NCI-H2196 (cell line): ENCODE data around the gene EPYC.

Source experiments
- DNase-seq: peaks from one replicate; lab custom pipeline; 2025; ENCODE audit not compliant: unreplicated experiment; lab: John Stamatoyannopoulos, UW

The EPYC gene, protein sequence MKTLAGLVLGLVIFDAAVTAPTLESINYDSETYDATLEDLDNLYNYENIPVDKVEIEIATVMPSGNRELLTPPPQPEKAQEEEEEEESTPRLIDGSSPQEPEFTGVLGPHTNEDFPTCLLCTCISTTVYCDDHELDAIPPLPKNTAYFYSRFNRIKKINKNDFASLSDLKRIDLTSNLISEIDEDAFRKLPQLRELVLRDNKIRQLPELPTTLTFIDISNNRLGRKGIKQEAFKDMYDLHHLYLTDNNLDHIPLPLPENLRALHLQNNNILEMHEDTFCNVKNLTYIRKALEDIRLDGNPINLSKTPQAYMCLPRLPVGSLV

DNA sequence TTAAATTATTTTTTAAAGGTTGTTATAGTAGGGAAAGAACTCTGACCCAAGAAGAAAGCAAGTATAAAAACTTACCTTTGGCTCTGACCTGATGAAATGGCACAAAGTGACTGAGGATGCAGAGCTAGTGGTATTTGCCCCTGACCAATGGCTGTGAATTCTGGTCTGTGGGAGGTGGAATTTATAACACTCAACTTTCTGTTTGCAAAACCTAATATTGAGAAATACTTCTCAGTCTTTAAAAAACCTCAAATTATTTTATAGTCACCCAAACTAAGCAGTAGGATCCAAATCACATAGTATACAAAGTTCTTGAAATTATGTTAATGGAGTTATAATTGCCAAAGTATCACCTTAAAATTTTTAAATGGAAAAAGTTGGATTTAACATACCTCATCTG, at the start of gene EPYC:
EPYC (minus strand) TSS at position 101 of the 400 bp plus-strand sequence. CDS start 2,407 bp downstream, outside the sequence.
- no peak for DNase-seq

DNA sequence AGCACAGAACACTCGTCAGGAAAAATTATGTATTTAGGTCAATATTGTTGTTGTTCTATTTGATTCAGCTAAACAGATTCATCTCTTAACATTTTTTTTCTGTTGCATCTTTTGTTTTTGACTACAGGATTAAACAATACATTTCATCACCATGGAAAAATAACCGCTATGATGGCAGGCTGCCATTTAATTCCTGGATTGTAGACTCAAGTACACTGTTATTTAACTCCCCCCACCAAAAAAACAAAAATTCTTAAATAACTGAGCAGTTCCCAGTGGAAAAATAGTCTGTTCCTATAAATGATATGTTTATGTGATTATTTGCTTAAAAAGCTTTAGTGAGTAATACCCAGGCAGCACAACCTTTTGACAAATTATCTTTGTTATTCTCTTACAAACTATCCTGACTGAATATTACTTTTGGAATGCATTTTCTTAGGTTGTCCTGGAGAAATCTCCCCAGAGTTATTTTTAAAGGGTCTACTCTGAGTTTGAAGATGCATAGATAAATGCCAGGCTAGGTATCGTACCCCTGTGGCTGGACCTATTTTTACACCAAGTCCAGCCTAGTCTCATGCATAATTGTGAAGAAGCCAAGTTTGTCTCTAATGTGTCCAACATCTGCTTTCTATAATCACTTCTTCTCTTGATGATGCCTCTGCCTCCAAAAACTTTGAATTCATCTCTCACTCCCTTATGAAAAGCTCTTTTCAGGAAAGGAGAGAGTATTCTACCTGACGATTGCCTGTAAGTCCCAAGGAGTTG, 49.4 kb upstream of the EPYC start:
- no peak for DNase-seq

DNA sequence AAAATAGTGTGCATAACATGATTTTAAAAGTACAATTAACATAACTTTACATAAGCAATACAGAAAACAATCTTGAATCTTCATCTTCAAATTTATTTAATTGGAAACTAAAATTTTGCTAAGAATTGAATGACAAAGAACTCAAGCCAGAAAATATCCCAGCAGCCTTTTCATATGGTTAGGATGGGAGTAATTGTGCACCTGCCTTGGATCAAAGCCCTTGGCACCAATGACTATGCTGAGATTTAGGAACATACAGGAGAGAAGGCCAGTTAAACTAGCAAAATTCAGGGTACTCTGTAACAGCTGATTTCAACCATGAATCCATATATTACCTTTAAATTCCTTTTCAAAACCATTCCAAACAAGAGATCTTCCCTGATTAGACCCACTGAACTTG, 47.3 kb upstream of the EPYC start:
- DNase-seq = no peak

DNA sequence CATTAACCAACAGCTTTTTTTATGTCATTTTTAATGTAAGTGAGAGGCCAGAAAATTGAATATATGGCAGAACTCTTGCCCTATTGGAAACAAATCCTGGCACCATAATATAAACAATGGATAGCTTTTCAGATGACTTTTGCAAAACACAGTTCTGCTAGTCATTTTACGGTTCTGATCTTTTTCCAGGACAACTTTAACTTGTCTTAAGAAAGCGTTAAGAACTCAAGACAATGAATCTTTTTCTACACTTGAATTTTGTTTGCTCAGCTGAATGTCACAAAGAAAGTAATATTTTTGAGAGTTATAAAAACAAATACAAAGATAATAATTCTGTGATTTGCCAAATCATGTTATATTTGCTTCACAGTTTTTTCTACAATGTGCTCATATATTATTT, 39.8 kb upstream of the EPYC start:
- no peak for DNase-seq

DNA sequence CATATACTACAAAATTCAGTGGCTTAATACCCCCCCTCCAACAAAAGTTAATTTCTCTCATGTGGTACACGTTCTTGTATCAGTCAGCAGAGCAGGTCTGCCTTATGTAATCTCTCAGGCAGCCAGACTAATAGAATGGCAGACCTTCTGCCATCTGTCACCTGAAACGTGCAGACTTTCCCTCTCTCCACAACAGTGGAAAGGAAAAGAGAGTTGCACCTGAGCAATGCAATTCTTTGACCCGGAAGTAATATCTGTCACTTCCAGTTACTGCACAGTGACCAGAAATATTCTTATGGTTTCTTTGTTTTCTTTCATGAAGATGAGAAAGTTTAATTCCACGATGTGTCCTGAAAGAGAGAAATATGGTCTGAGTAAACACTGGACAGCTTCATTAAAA, 38.6 kb upstream of the EPYC start:
- no peak for DNase-seq

- DNase-seq = no peak
Measured at GRCh38 chr12:91040096-91040755, 35.5 kb upstream of the EPYC start.

DNA sequence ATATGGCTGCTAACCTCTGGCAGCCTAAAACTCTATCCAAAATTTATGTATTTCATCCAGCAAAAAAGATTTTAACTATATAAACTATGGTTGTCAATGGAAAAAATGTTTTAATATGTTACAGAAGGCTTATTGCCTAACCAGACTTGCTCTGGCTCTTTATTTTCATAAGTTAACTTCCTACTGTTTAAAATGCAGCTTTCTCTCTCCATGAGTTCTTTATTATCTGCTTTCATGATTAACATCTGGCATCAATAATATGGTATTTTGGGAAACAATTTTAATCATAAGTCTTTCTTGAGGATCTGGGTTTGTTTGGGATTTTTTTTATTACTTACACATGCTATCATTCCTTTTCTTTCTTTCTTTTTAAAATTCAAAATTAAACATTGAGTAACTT, 32.5 kb upstream of the EPYC start:
- DNase-seq = no peak

GRCh38 chr12:91033251-91033650, 28.5 kb upstream of the EPYC start:
- DNase-seq = no peak

DNA sequence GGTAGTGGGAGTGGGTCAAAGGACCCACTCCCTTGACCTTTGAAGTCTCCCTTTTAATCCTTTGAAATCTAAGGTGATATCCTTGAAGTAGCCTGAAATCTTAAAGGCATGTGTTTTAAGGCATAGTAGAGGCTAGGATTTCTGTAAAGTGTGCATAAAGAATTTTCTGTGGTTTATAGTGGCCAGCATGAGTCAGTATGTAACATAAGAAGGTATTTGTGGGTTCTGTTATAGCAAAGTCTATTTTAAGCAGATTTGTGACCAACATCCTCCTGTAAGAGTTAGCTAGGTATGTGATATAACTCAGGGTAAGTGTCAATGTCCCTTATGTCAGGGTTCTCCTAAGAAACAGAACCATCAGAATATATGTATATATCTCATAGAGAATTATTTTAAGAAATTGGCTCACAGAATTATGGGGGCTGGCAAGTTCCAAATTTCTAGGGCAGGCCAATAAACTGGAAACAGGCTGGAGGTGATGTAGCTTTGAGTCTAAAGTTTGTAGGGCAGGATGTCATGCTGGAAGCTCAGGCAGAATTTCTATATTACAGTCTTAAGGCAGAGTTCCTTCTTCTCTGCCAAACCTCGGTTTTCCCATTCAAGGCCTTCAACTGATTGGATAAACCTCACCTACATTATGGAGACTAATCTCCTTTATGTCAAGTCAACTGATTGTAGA, 18.7 kb upstream of the EPYC start:
- DNase-seq = no peak

- no peak for DNase-seq
Measured at GRCh38 chr12:91021076-91021475, 16.3 kb upstream of the EPYC start.

- no peak for DNase-seq
Measured at GRCh38 chr12:91019455-91019854, 14.7 kb upstream of the EPYC start.

DNA sequence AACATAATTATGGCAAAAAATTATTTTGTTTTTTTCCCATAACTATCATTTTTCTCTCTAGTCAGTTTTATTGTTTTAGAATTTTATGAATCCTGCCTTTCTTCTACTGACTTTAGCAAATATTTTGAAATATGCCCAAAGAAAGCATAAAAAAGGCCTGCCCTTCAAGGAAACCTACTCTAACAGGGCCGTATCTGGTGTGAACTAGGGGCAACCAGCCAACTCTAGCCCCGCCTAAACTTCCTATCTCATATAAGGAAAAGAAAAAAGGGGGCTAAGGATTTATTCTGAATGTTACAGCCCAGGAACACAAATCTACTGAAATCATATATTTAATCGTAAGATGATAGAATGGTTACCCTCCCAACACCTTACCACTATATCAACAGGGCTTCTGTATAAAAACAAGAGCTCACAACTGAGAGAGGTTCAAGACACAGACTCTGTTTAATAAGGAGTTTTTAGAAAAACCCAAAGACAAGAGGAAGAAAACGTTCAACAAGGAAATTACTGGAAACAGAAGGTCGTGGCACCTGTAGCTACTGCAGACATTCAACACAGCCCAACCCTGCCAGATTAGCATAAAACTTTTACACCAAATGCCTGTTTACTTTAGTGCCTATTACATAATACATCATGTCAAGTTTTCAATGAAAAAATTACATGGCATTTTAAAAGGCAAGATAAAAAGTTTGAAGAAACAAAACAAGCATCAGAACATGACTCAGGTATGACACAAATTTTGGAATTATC, 12.9 kb upstream of the EPYC start:
- DNase-seq = no peak

DNA sequence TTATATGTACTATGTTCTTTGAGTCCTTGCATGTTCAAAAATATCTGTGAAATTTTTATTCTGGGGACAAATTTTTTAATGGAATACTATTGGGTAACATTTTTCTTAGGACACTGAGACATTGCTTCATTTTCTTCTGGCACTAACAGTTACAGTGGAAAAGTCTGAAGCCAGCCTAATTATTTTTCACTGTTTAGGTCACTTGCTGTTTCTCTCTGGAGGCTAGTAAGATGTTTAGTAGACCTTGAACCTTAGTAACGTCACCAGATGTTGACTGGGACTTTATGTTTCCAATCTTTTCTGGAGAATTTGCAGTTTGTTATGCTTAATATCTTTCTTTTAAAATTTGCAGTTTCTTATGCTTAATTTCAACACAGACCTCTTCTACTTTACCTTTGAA, 12.3 kb upstream of the EPYC start:
- no peak for DNase-seq

- no peak for DNase-seq
Measured at GRCh38 chr12:91009319-91009950, 4.7 kb upstream of the EPYC start.

- DNase-seq = no peak
Measured at GRCh38 chr12:91007531-91008290, 2.9 kb upstream of the EPYC start.

DNA sequence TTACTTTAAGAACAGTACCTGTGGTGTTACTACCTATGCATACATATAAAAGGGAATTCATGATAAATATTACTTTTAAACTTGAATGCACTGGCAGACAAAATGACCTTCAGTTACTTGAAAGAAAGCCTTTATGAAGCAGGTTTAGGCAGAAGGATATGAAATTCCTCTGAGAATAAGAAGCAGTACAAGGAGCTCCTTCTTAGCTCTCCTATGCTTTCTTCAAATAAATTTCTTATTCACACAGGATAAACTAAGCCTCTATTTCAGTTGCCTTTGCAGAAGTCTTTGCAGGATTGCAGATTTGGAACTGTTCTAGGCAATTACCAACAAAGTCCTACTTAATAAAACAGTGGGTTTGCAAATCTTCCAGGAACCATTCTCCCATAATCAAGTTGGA, 1.0 kb downstream of the EPYC start:
- DNase-seq = no peak

DNA sequence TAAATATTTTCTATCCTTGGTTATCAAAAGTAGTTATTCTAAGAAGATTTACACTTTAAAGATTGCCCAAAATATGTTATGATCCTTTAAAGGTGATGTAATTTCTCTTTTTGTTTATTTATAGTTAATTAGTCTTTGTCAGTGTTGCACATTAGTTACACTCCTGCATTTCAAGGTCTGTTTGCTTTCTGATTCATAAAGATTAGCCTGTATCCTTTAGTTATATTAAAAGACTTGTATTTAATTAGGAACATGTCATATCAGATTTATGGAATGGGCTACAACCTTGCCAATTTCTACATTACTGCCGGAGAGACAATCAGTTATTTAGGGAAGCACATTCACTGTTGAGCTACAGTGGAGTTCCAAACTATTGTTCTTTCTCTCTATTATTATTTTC, 3.5 kb downstream of the EPYC start:
- DNase-seq = no peak

DNA sequence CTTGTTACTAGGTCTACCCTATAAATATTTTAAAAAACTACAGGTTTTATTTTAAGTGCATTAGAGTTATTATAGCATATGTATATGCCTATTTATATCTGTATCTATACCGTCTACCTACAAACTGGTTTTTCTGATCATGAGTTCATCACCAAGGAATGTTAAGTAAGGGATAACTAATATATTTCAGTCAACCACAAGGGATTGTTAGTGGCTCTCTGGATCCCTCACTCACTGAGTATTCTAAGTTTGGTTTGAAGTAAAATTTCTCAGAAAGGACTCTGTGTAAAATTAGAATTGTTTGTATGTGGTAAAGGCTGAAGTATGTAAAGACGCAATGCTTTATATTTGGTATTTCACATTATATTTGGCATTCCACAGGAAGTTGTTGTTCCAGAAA, 4.8 kb downstream of the EPYC start:
- no peak for DNase-seq

- DNase-seq = no peak
Measured at GRCh38 chr12:90999527-90999926, 5.2 kb downstream of the EPYC start.

- DNase-seq = no peak
Measured at GRCh38 chr12:90995010-90995409, 9.8 kb downstream of the EPYC start.
